Activated CD8-positive, alpha-beta memory T cell treated with anti-CD3 and anti-CD28 coated beads, Interleukin-2, amount 50 U/mL, for 1 hour (primary cell): ENCODE results near the gene GNRHR.
"Not testable (repeated sequence)": the region's sequence is repeated elsewhere in the genome, so short reads cannot be mapped to it uniquely, and the experiment has no call there.

Source experiments
- DNase-seq: peaks from one replicate; pipeline ENCODE4 v3.0.0-alpha.2; 2020; ENCODE audit errors: extremely low read depth

The GNRHR gene

GRCh38 chr4:67754288-67754687 lies at the start of gene GNRHR:
GNRHR (minus strand) TSS chr4:67754388; CDS start chr4:67754335, 53 bp downstream.
- no peak for DNase-seq

GRCh38 chr4:67796810-67797209 lies 42.6 kb upstream of the GNRHR start:
- DNase-seq = no peak

- DNase-seq = no peak
Measured at GRCh38 chr4:67790721-67791120, 36.5 kb upstream of the GNRHR start.

GRCh38 chr4:67787311-67787710 lies 33.1 kb upstream of the GNRHR start:
- no peak for DNase-seq

GRCh38 chr4:67785528-67785927 lies 31.3 kb upstream of the GNRHR start:
- no peak for DNase-seq

GRCh38 chr4:67779631-67780030 lies 25.4 kb upstream of the GNRHR start:
- no peak for DNase-seq

GRCh38 chr4:67776746-67777145 lies 22.6 kb upstream of the GNRHR start:
- DNase-seq = no peak

- DNase-seq = no peak
Measured at GRCh38 chr4:67770422-67770821, 16.2 kb upstream of the GNRHR start.

- DNase-seq = no peak
Measured at GRCh38 chr4:67765928-67766327, 11.7 kb upstream of the GNRHR start.

GRCh38 chr4:67765401-67765800 lies 11.2 kb upstream of the GNRHR start:
- DNase-seq = no peak

GRCh38 chr4:67764183-67764582 lies 10.0 kb upstream of the GNRHR start:
- DNase-seq = no peak

GRCh38 chr4:67762086-67762485 lies 7.9 kb upstream of the GNRHR start:
- DNase-seq = no peak

GRCh38 chr4:67756991-67757390 lies 2.8 kb upstream of the GNRHR start:
- not testable (repeated sequence) for DNase-seq

- no peak for DNase-seq
Measured at GRCh38 chr4:67755974-67756373, 1.8 kb upstream of the GNRHR start.

GRCh38 chr4:67751260-67751659 lies 2.9 kb downstream of the GNRHR start:
- DNase-seq = no peak

GRCh38 chr4:67750691-67751090 lies 3.5 kb downstream of the GNRHR start:
- no peak for DNase-seq

GRCh38 chr4:67749286-67749685 lies 4.9 kb downstream of the GNRHR start:
- DNase-seq = no peak

GRCh38 chr4:67746797-67747495 lies 7.2 kb downstream of the GNRHR start:
- no peak for DNase-seq

GRCh38 chr4:67744561-67745283 lies 9.5 kb downstream of the GNRHR start:
- DNase-seq = no peak

- DNase-seq = no peak
Measured at GRCh38 chr4:67743194-67743593, 11.0 kb downstream of the GNRHR start.

- DNase-seq = no peak
Measured at GRCh38 chr4:67736262-67736661, 17.9 kb downstream of the GNRHR start.

- DNase-seq = no peak
Measured at GRCh38 chr4:67735325-67735724, 18.9 kb downstream of the GNRHR start.

- not testable (repeated sequence) for DNase-seq
Measured at GRCh38 chr4:67730511-67730910, 23.7 kb downstream of the GNRHR start.
